GM12878 (cell line): ENCODE data around the gene FICD. TPM values are rescaled to one million over a fixed set of nuclear protein-coding genes. Genes with fewer than 3 reads are reported as not detected.

Source experiments
- ATAC-seq: fragments of 200-7000 bp; cut with Tn5 transposase; 3 replicates; pipeline ENCODE4 v1.9.1; 2020; ENCODE audit warnings: mild to moderate bottlenecking, moderate library complexity
- BruUV-seq: library from RNA; stranded (reverse); fragments of 400-500 nt; replicated peaks from 2 replicates; lab custom pipeline; 2021; lab: Mats Ljungman, UMichigan
- CTCF ChIA-PET: fragments of 300-600 bp; sonication (Branson Sonifier 250); formaldehyde crosslinking; extraction: SDS; loops from one replicate; lab custom pipeline; 2021; ENCODE audit warnings: inconsistent platforms; lab: Yijun Ruan, JAX
- POLR2A ChIA-PET: fragments of 350-600 bp; formaldehyde crosslinking; extraction: SDS; loops from one replicate; lab custom pipeline; 2021; ENCODE audit warnings: inconsistent platforms; lab: Charles Lee
- RAD21 ChIA-PET: fragments of 300-600 bp; sonication (Branson Sonifier 250); formaldehyde crosslinking; loops from one replicate; lab custom pipeline; 2023; ENCODE audit warnings: antibody characterized with exemption; ENCODE audit not compliant: unreplicated experiment; lab: Charles Lee
- SMC1A ChIA-PET: fragments of 300-600 bp; sonication (Branson Sonifier 250); formaldehyde crosslinking; loops from one replicate; lab custom pipeline; 2023; ENCODE audit not compliant: unreplicated experiment, uncharacterized antibody; lab: Charles Lee
- DNase-seq: peaks from one replicate; pipeline ENCODE4 v3.0.0-alpha.2; 2011; ENCODE audit warnings: low read depth, low spot score
- FAIRE-seq: peaks from 3 replicates; lab custom pipeline; 2011; peaks lifted over from hg19 to GRCh38; lab: Jason Lieb, UNC
- H2AFZ ChIP-seq: 2 replicates; pipeline ENCODE4 v1.6.0; 2011; ENCODE audit warnings: low read depth, low read length, control low read depth; ENCODE audit not compliant: control insufficient read depth
- H3K27ac ChIP-seq: 2 replicates; pipeline ENCODE4 v1.5.1; 2011; ENCODE audit warnings: control low read depth; ENCODE audit not compliant: control insufficient read depth, insufficient read depth
- H3K27me3 ChIP-seq, 2 experiments: replicated peaks in 1 of 2; 2 replicates each; pipeline versions ENCODE4 v1.6.0 to v1.6.1; 2011; ENCODE audit warnings: low read length in 1 of 2; ENCODE audit not compliant: control insufficient read depth in 2 of 2, insufficient read depth in 2 of 2
- H3K36me3 ChIP-seq, 2 experiments: 2 replicates each; pipeline ENCODE4 v1.5.1; 2011; ENCODE audit warnings: low read length in 1 of 2; ENCODE audit not compliant: control insufficient read depth in 2 of 2, insufficient read depth in 2 of 2
- H3K4me1 ChIP-seq: 2 replicates; pipeline ENCODE4 v1.6.1; 2011; ENCODE audit warnings: mild to moderate bottlenecking, low read length, moderate library complexity, mixed read lengths; ENCODE audit not compliant: control insufficient read depth, insufficient read depth
- H3K4me2 ChIP-seq: 2 replicates; pipeline ENCODE4 v1.6.0; 2011; ENCODE audit warnings: control low read depth; ENCODE audit not compliant: control insufficient read depth, insufficient read depth
- H3K4me3 ChIP-seq: fragments of 200-600 bp; sonication (generic); 2 replicates; pipeline ENCODE4 v1.5.1; 2016
- H3K79me2 ChIP-seq: 2 replicates; pipeline ENCODE4 v1.6.0; 2011; ENCODE audit warnings: low read length; ENCODE audit not compliant: control insufficient read depth, insufficient read depth
- H3K9ac ChIP-seq: 2 replicates; pipeline ENCODE4 v1.8.0; 2011; ENCODE audit warnings: low read length, control low read depth, mixed read lengths; ENCODE audit not compliant: control insufficient read depth, insufficient read depth
- H3K9me3 ChIP-seq: replicated peaks from 3 replicates; pipeline ENCODE4 v1.5.1; 2011; ENCODE audit warnings: mild to moderate bottlenecking, low read length; ENCODE audit not compliant: control insufficient read depth, insufficient read depth
- H4K20me1 ChIP-seq: 2 replicates; pipeline ENCODE4 v1.6.0; 2011; ENCODE audit not compliant: control insufficient read depth, insufficient read depth
- BCL11A ChIP-seq: IDR thresholded peaks from 2 replicates; pipeline ENCODE4 v1.6.1; 2011; ENCODE audit warnings: low read depth, low read length
- CHD1 ChIP-seq: IDR thresholded peaks from 2 replicates; pipeline ENCODE4 v1.6.1; 2012; ENCODE audit warnings: low read depth, low read length, improper control_type of control experiment
- CHD2 ChIP-seq: IDR thresholded peaks from 2 replicates; pipeline ENCODE4 v1.6.1; 2011; ENCODE audit warnings: low read depth, low read length, improper control_type of control experiment, borderline replicate concordance
- ESRRA ChIP-seq: IDR thresholded peaks from 2 replicates; pipeline ENCODE4 v1.6.1; 2012; ENCODE audit warnings: mild to moderate bottlenecking, low read length, improper control_type of control experiment
- FOXK2 ChIP-seq: fragments of 450-650 bp; IDR thresholded peaks from 2 replicates; pipeline ENCODE4 v1.6.1; 2017; ENCODE audit warnings: mild to moderate bottlenecking, moderate library complexity
- IKZF2 ChIP-seq, 2 experiments: fragments of 450-650 bp; IDR thresholded peaks; 2 replicates each; pipeline ENCODE4 v1.6.1; 2017; ENCODE audit warnings: mild to moderate bottlenecking in 2 of 2, moderate library complexity in 2 of 2
- IRF4 ChIP-seq: IDR thresholded peaks from 2 replicates; pipeline ENCODE4 v1.6.1; 2011; ENCODE audit warnings: low read depth, low read length
- MXI1 ChIP-seq: fragments of 150-350 bp; IDR thresholded peaks from 2 replicates; pipeline ENCODE4 v1.6.1; 2011; ENCODE audit warnings: low read depth, mild to moderate bottlenecking, inconsistent platforms, low read length, improper control_type of control experiment
- NFIC ChIP-seq: IDR thresholded peaks from 2 replicates; pipeline ENCODE4 v1.6.1; 2012; ENCODE audit warnings: low read depth, mild to moderate bottlenecking, inconsistent platforms, low read length, moderate library complexity
- PAX5 ChIP-seq: IDR thresholded peaks from 2 replicates; pipeline ENCODE4 v1.6.1; 2011; ENCODE audit warnings: low read depth, low read length, borderline replicate concordance
- POLR2AphosphoS2 ChIP-seq: IDR thresholded peaks from 2 replicates; pipeline ENCODE4 v1.6.1; 2011; ENCODE audit warnings: low read depth, mild to moderate bottlenecking, low read length, improper control_type of control experiment, moderate library complexity
- RUNX3 ChIP-seq: IDR thresholded peaks from 2 replicates; pipeline ENCODE4 v1.6.1; 2012; ENCODE audit warnings: low read length, inconsistent platforms
- SMAD5 ChIP-seq: IDR thresholded peaks from 2 replicates; pipeline ENCODE4 v1.6.1; 2016; ENCODE audit warnings: antibody characterized with exemption, low read depth
- SMC3 ChIP-seq: IDR thresholded peaks from 2 replicates; pipeline ENCODE4 v1.6.1; 2011; ENCODE audit warnings: low read length, improper control_type of control experiment, borderline replicate concordance
- ZNF274 ChIP-seq: IDR thresholded peaks from one replicate; pipeline ENCODE4 v1.8.0; 2011; ENCODE audit not compliant: insufficient read length, insufficient read depth
- ZSCAN29 ChIP-seq: fragments of 450-650 bp; IDR thresholded peaks from 2 replicates; pipeline ENCODE4 v1.6.1; 2017; ENCODE audit warnings: mild to moderate bottlenecking, moderate library complexity
- WGBS: methylation state at CpG from one replicate; pipeline ENCODE4 v1.1.6; 2016; ENCODE audit warnings: low lambda C conversion rate; ENCODE audit not compliant: insufficient replicate concordance, insufficient coverage; ENCODE audit errors: missing lambda C conversion rate; 5-methylcytosine and 5-hydroxymethylcytosine counted together
- in situ Hi-C: fragments of 300-500 bp; cut with MboI; formaldehyde crosslinking; loops from 9 replicates; pipeline ENCODE4 v1.14.3; 2018; ENCODE audit warnings: mixed read lengths
- intact Hi-C: fragments of 100-400 bp; cut with micrococcal nuclease; formaldehyde crosslinking; loops from one replicate; pipeline ENCODE4 v1.14.2; 2022; ENCODE audit not compliant: unreplicated experiment
- polyA plus RNA-seq, 11 experiments: library from polyadenylated mRNA; depleted of rRNA in 4 of 11; unstranded in 6 of 11; stranded (reverse) in 5 of 11; fragments of >200 nt; fragmentation: Nextera tagmentation in 4 of 11; fragmentation: Illumina TruSeq in 1 of 11; extraction: Ambion mirVana in 4 of 11; extraction: Trizol in 1 of 11; gene quantifications; 1 replicate in 1 of 11; 2 replicates in 10 of 11; pipeline versions ENCODE4 v1.2.1 to v1.2.3, GENCODE V29; 2011 to 2016; ENCODE audit warnings: inconsistent platforms in 2 of 11, missing spikeins in 2 of 11, low read depth in 1 of 11
- total RNA-seq, 4 experiments: library from RNA; depleted of rRNA in 3 of 4; stranded (reverse); fragments of >200 nt in 3 of 4; fragmentation: Illumina TruSeq in 1 of 4; extraction: Trizol in 1 of 4; gene quantifications; 2 replicates each; pipeline versions ENCODE4 v1.2.1 to v1.2.3, GENCODE V29; 2013 to 2021
- TF ChIP-seq, protein P1 (sequence below): fragments of 450-650 bp; IDR thresholded peaks from 2 replicates; pipeline ENCODE4 v1.6.1; 2016; ENCODE audit warnings: mild to moderate bottlenecking, moderate library complexity, borderline replicate concordance
- TF ChIP-seq, protein P2 (sequence below): fragments of 450-650 bp; IDR thresholded peaks from 2 replicates; pipeline ENCODE4 v1.6.1; 2018; ENCODE audit warnings: mild to moderate bottlenecking, low read depth, moderate library complexity; ENCODE audit not compliant: partially characterized antibody

FICD gene
- total and polyA plus RNA-seq, 10 of the 15 experiments (the other 5 are each of a cell fraction or from before 2014, with no cell fraction given), result 1.1 to 9.4 (median 4.3) TPM

DNA sequence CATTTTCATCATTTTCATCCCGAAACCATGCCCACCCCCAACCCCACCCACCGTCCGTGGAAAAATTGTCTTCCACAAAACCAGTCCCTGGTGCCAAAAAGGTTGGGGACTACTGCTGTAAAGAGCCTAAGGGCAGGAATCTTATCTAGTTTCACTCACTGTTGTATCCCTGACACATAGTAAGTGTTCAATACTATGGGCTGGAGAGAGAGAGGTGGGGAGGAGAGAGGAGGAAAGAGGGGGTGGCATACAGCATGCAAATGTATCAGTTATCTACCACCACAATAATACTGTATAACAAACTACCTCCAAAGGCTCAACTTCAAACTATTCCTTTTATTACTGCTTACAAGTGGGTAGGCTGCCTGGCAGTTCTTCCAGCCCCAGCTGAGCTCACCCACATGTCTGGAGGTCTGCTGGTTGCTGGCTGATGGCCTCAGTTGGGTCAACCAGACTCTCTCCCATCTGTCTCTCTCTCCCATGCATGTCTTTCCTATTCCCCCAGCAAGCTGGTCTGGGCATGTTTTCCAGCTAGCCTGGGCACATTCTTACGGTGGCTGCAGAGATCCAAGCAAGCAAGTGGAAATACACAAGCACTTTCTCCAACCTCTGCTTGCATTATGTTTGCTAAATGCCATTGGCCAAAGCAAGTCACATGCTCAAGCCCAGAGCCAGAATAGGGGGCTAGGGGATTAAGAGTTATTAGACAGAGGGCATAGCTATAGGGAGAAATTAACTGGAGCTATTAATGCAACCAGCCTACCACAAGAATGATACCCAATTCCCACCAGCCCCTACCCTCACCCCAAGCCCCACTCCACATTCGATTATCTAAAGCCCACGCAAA is 31.6 kb upstream of the FICD start (continued):
- TF ChIP-seq SMC3 (no peak), MXI1 (no peak), NFIC (no peak), IRF4 (no peak), IKZF2 (IDR thresholded peaks at IDR 0.05) (no peak)
- TF ChIP-seq, all 136 proteins: peak for 0

DNA sequence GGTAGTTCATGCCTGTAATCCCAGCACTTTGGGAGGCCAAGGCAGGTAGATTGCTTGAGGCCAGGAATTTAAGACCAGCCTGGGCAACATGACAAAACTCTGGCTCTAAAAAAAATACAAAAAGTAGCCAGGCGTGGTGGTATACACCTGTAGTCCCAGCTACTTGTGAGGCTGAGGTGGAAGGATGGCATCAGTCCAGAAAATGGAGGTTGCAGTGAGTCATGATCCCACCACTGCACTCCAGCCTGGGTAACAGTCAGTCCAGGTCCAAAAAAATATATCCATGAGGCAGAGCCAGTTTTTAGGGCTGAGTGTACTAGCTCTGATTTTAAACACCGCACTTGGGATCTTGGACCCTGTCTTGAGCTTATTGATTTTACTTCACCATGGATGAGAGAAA is 30.6 kb upstream of the FICD start:
- 22% methylated on average over 2 of the region's 2 CpGs for WGBS
- intact Hi-C loops (no loop called here), in situ Hi-C loops (no loop called here)
- DNase-seq (no peak), ATAC-seq (no peak), FAIRE-seq (no peak)
- no peak overlapping the region for H3K4me3 ChIP-seq
- H3K9me3 ChIP-seq, result no peaks in the 10 kb centered on the region; the same call in 2 of the 3 replicates
- no peak overlapping the region for H3K9ac ChIP-seq
- no peaks in the 10 kb centered on the region for H4K20me1 ChIP-seq
- ChIA-PET CTCF (interaction anchor here (0.6 to 1.3 kb wide), 6 partner anchors 10 to 571 kb away, joined by 3 to 5 read pairs (median 3); no protein-coding TSS in a partner anchor), SMC1A (no interaction called here), POLR2A (no interaction called here), RAD21 (no interaction called here)
- no peaks in the 10 kb centered on the region for H3K27me3 ChIP-seq
- no peak overlapping the region for H3K4me2 ChIP-seq
- no peaks in the 10 kb centered on the region for H3K4me1 ChIP-seq
- BruUV-seq, result no TSS peak
- no peaks in the 10 kb centered on the region for H3K36me3 ChIP-seq
- no peaks in the 10 kb centered on the region for H3K79me2 ChIP-seq
- H3K27ac ChIP-seq, result no peak overlapping the region
- no peak overlapping the region for H2AFZ ChIP-seq
- TF ChIP-seq POLR2AphosphoS2 (no peak), SMAD5 (no peak), PAX5 (no peak), FOXK2 (no peak), CHD1 (no peak), ZNF274 (no peak), CHD2 (no peak), BCL11A (no peak), RUNX3 (no peak), ESRRA (no peak), ZSCAN29 (no peak)
- TF ChIP-seq, protein P1, sequence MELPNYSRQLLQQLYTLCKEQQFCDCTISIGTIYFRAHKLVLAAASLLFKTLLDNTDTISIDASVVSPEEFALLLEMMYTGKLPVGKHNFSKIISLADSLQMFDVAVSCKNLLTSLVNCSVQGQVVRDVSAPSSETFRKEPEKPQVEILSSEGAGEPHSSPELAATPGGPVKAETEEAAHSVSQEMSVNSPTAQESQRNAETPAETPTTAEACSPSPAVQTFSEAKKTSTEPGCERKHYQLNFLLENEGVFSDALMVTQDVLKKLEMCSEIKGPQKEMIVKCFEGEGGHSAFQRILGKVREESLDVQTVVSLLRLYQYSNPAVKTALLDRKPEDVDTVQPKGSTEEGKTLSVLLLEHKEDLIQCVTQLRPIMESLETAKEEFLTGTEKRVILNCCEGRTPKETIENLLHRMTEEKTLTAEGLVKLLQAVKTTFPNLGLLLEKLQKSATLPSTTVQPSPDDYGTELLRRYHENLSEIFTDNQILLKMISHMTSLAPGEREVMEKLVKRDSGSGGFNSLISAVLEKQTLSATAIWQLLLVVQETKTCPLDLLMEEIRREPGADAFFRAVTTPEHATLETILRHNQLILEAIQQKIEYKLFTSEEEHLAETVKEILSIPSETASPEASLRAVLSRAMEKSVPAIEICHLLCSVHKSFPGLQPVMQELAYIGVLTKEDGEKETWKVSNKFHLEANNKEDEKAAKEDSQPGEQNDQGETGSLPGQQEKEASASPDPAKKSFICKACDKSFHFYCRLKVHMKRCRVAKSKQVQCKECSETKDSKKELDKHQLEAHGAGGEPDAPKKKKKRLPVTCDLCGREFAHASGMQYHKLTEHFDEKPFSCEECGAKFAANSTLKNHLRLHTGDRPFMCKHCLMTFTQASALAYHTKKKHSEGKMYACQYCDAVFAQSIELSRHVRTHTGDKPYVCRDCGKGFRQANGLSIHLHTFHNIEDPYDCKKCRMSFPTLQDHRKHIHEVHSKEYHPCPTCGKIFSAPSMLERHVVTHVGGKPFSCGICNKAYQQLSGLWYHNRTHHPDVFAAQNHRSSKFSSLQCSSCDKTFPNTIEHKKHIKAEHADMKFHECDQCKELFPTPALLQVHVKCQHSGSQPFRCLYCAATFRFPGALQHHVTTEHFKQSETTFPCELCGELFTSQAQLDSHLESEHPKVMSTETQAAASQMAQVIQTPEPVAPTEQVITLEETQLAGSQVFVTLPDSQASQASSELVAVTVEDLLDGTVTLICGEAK, result no peak
- TF ChIP-seq, protein P2, sequence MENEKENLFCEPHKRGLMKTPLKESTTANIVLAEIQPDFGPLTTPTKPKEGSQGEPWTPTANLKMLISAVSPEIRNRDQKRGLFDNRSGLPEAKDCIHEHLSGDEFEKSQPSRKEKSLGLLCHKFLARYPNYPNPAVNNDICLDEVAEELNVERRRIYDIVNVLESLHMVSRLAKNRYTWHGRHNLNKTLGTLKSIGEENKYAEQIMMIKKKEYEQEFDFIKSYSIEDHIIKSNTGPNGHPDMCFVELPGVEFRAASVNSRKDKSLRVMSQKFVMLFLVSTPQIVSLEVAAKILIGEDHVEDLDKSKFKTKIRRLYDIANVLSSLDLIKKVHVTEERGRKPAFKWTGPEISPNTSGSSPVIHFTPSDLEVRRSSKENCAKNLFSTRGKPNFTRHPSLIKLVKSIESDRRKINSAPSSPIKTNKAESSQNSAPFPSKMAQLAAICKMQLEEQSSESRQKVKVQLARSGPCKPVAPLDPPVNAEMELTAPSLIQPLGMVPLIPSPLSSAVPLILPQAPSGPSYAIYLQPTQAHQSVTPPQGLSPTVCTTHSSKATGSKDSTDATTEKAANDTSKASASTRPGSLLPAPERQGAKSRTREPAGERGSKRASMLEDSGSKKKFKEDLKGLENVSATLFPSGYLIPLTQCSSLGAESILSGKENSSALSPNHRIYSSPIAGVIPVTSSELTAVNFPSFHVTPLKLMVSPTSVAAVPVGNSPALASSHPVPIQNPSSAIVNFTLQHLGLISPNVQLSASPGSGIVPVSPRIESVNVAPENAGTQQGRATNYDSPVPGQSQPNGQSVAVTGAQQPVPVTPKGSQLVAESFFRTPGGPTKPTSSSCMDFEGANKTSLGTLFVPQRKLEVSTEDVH, result no peak
